ENCODE measurements around the gene RADX.

The RADX gene, protein sequence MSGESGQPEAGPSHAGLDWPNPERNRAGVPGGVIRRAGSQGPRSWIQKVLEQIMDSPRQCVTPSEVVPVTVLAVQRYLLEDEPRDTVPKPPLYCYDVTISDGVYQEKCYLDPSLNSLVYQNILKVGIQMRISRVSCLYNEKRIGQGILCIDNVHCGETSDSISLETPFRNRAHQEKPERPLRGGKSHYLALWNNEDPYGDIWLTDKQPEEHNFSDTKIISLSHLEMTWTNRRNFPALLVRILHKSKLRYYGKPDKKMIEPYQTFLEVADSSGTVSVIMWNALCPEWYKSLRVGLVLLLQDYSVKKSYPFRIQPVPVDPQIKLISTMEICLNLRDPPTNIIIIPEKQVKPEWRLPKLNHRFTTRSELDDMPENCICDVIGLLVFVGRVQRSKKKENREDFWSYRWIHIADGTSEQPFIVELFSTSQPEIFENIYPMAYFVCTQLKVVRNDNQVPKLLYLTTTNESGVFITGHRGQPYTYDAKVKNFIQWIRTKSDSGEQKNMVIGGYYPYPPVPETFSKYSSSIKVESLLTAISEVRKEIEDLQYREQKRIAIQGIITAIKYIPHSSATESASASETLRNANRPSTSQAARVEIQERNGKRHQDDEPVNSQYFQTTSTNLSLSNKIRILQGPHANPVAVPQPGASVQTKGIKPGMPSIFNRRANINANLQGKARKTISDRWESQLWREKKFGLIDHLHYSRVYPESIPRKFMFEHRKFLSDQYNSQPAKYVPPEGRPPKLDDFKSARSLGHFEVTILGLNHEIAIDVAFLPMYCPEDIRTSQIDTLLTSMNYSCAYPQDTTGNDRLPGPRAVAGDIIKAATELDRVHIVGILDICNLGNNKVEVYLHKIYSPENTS

DNA sequence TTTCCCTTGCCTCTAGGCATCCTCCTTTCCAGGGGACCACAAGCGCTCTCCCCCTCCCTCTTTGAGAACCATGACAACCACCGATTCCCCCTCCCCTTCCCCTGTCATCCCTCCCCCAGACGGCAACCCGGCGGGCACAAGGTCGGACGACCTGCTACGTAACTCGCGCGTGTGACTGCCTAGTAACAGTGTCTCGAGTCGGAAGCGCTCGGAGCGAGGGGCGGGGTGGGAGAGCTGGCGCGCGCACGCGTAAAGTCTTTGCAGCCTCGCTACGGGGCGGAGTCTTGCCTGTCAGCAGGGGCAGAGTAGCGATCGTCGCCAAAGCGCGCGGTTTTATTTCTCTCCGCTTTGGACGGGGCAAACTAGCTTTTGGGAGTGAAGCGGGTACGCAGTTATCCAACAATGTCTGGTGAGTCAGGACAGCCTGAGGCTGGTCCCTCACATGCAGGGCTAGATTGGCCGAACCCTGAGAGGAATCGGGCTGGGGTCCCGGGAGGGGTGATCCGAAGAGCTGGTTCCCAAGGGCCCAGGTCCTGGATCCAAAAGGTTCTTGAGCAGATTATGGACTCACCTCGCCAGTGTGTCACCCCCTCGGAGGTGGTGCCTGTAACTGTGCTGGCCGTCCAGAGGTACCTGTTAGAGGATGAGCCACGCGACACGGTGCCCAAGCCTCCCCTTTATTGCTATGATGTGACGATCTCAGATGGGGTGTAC, at the start of gene RADX:
Gene RADX (plus strand): TSS at position 300 of the 714 bp plus-strand sequence. CDS start 103 bp downstream, at position 403.
- no peaks in the 10 kb centered on the region for H3K9me3 ChIP-seq (ENCODE audit: control insufficient read depth, insufficient read depth, low read length)
- peak within 1 kb of the TSS; percentile 91 for H3K4me3 ChIP-seq (ENCODE audit: low read depth, low read length)
- no peaks in the 10 kb centered on the region for H3K36me3 ChIP-seq (ENCODE audit: control insufficient read depth, insufficient read depth, low read length)
- peak within 1 kb of the TSS; percentile 55 for H3K9ac ChIP-seq (ENCODE audit: low read depth, low read length)
- H3K4me1 ChIP-seq (ENCODE audit: control insufficient read depth, insufficient read depth, low read length), result peaks cover 15% of the 10 kb centered on the region
- peaks cover 22% of the 10 kb centered on the region for H3K27me3 ChIP-seq (ENCODE audit: control insufficient read depth, insufficient read depth, low read length)

GRCh38 chrX:106564986-106565385, 46.8 kb upstream of the RADX start:
- Histone ChIP-seq H3K27me3 (ENCODE audit: control insufficient read depth, insufficient read depth, low read length) (no peaks in the 10 kb centered on the region), H3K9me3 (ENCODE audit: control insufficient read depth, insufficient read depth, low read length) (no peaks in the 10 kb centered on the region), H3K36me3 (ENCODE audit: control insufficient read depth, insufficient read depth, low read length) (no peaks in the 10 kb centered on the region), H3K4me1 (ENCODE audit: control insufficient read depth, insufficient read depth, low read length) (no peaks in the 10 kb centered on the region), H3K9ac (ENCODE audit: low read depth, low read length) (no peak overlapping the region), H3K4me3 (ENCODE audit: low read depth, low read length) (no peak overlapping the region)

DNA sequence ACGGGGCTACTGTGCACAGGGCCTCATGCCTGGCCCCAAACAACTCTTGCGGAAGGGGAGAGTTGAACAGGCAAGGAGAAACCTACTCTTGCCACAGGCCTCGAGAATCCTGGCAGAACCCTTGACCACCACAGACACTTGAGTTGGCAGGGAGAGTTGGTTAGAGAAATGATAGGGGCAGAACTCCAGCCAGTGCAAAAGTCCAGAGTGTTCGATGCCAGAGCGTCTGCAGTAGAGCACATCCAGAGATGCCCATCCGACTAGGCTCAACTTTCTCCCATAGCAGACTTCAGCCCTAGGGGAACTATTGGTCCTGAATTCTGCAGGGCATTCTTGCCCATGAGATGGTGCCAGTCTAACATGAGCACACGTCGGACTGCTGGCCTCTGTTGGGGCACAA, 45.4 kb upstream of the RADX start:
- no peaks in the 10 kb centered on the region for H3K27me3 ChIP-seq (ENCODE audit: control insufficient read depth, insufficient read depth, low read length)
- no peak overlapping the region for H3K9ac ChIP-seq (ENCODE audit: low read depth, low read length)
- no peaks in the 10 kb centered on the region for H3K9me3 ChIP-seq (ENCODE audit: control insufficient read depth, insufficient read depth, low read length)
- H3K4me1 ChIP-seq (ENCODE audit: control insufficient read depth, insufficient read depth, low read length), result no peaks in the 10 kb centered on the region
- no peak overlapping the region for H3K4me3 ChIP-seq (ENCODE audit: low read depth, low read length)
- no peaks in the 10 kb centered on the region for H3K36me3 ChIP-seq (ENCODE audit: control insufficient read depth, insufficient read depth, low read length)

GRCh38 chrX:106581856-106582255, 29.9 kb upstream of the RADX start:
- Histone ChIP-seq H3K4me1 (ENCODE audit: control insufficient read depth, insufficient read depth, low read length) (no peaks in the 10 kb centered on the region), H3K9ac (ENCODE audit: low read depth, low read length) (no peak overlapping the region), H3K36me3 (ENCODE audit: control insufficient read depth, insufficient read depth, low read length) (no peaks in the 10 kb centered on the region), H3K4me3 (ENCODE audit: low read depth, low read length) (no peak overlapping the region), H3K27me3 (ENCODE audit: control insufficient read depth, insufficient read depth, low read length) (no peaks in the 10 kb centered on the region), H3K9me3 (ENCODE audit: control insufficient read depth, insufficient read depth, low read length) (peaks cover 3% of the 10 kb centered on the region)

DNA sequence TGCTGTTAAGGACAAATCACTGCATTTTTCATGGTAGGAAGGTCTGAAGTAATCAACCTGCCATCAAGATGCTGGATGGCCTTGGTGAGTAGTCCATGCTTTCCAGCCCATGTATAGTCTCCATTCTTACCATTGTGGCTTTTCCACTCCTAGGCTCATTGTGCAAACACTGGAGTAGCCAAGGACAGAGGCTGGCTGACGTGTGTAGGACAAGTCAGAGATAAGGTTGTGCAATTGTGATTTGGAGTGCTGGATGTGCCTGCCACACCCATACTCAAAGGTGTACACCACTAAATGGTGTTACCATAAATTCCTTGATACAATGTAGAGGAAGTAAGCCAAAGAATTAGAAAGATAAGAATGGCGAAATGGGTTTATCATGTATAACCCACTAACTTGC, 26.3 kb upstream of the RADX start:
- Histone ChIP-seq H3K36me3 (ENCODE audit: control insufficient read depth, insufficient read depth, low read length) (no peaks in the 10 kb centered on the region), H3K27me3 (ENCODE audit: control insufficient read depth, insufficient read depth, low read length) (no peaks in the 10 kb centered on the region)

DNA sequence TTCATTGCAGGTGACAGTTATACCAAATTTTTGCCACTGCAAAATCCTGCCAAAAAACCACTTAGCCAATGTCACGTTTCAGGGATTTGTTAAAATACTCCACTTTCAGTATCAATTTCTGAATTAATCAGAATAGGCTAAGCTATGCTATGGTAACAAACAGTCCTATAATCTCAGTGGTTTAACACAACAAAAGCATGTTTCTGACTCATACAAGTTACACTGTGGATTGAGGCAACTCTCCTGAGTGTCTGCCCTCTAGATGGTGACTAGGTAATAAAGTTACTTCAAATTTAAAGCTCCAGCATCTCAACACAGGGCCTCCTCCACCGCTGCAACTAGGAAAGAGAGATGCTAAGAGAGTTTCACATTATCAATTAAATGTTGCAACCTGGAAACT, 23.0 kb upstream of the RADX start:
- no peak overlapping the region for H3K4me3 ChIP-seq (ENCODE audit: low read depth, low read length)
- no peaks in the 10 kb centered on the region for H3K4me1 ChIP-seq (ENCODE audit: control insufficient read depth, insufficient read depth, low read length)
- no peak overlapping the region for H3K9ac ChIP-seq (ENCODE audit: low read depth, low read length)
- H3K9me3 ChIP-seq (ENCODE audit: control insufficient read depth, insufficient read depth, low read length), result no peaks in the 10 kb centered on the region
- no peaks in the 10 kb centered on the region for H3K36me3 ChIP-seq (ENCODE audit: control insufficient read depth, insufficient read depth, low read length)
- no peaks in the 10 kb centered on the region for H3K27me3 ChIP-seq (ENCODE audit: control insufficient read depth, insufficient read depth, low read length)

More for the DNA sequence above, 26.3 kb upstream of the RADX start:
- Histone ChIP-seq H3K4me1 (ENCODE audit: control insufficient read depth, insufficient read depth, low read length) (no peaks in the 10 kb centered on the region), H3K4me3 (ENCODE audit: low read depth, low read length) (no peak overlapping the region), H3K9ac (ENCODE audit: low read depth, low read length) (no peak overlapping the region), H3K9me3 (ENCODE audit: control insufficient read depth, insufficient read depth, low read length) (no peaks in the 10 kb centered on the region)

DNA sequence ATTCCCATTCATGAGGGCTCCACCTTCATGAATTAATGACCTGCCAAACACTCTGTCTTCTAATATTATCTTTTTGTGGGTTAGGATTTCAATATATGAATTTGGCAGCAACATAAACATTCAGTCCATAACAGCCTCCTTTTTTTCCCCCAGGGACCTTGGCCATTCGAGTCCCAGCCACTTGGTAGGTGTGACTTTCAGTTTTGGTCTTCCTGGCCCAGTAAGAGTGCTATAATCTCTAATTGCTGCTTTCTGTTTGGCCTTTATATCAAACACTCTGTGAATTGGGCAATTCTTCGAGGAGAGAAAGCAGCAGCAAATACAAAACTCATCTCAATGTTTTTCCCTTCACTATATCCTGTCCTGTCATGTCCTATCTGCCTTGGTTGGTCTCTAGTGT, 12.4 kb upstream of the RADX start:
- Histone ChIP-seq H3K9ac (ENCODE audit: low read depth, low read length) (no peak overlapping the region), H3K27me3 (ENCODE audit: control insufficient read depth, insufficient read depth, low read length) (no peaks in the 10 kb centered on the region), H3K4me1 (ENCODE audit: control insufficient read depth, insufficient read depth, low read length) (no peaks in the 10 kb centered on the region), H3K9me3 (ENCODE audit: control insufficient read depth, insufficient read depth, low read length) (no peaks in the 10 kb centered on the region), H3K36me3 (ENCODE audit: control insufficient read depth, insufficient read depth, low read length) (no peaks in the 10 kb centered on the region), H3K4me3 (ENCODE audit: low read depth, low read length) (no peak overlapping the region)

- Histone ChIP-seq H3K36me3 (ENCODE audit: control insufficient read depth, insufficient read depth, low read length) (no peaks in the 10 kb centered on the region), H3K9ac (ENCODE audit: low read depth, low read length) (no peak overlapping the region), H3K27me3 (ENCODE audit: control insufficient read depth, insufficient read depth, low read length) (no peaks in the 10 kb centered on the region), H3K4me1 (ENCODE audit: control insufficient read depth, insufficient read depth, low read length) (no peaks in the 10 kb centered on the region), H3K4me3 (ENCODE audit: low read depth, low read length) (no peak overlapping the region), H3K9me3 (ENCODE audit: control insufficient read depth, insufficient read depth, low read length) (no peaks in the 10 kb centered on the region)
These were observed 5.2 kb upstream of the RADX start for GRCh38 chrX:106606571-106606970.

GRCh38 chrX:106608016-106608415, 3.8 kb upstream of the RADX start:
- H3K36me3 ChIP-seq (ENCODE audit: control insufficient read depth, insufficient read depth, low read length), result no peaks in the 10 kb centered on the region
- no peak overlapping the region for H3K4me3 ChIP-seq (ENCODE audit: low read depth, low read length)
- no peak overlapping the region for H3K9ac ChIP-seq (ENCODE audit: low read depth, low read length)
- H3K9me3 ChIP-seq (ENCODE audit: control insufficient read depth, insufficient read depth, low read length), result no peaks in the 10 kb centered on the region
- H3K4me1 ChIP-seq (ENCODE audit: control insufficient read depth, insufficient read depth, low read length), result peaks cover 3% of the 10 kb centered on the region
- peaks cover 9% of the 10 kb centered on the region for H3K27me3 ChIP-seq (ENCODE audit: control insufficient read depth, insufficient read depth, low read length)

GRCh38 chrX:106611317-106611678, 480 bp upstream of the RADX start:
- H3K36me3 ChIP-seq (ENCODE audit: control insufficient read depth, insufficient read depth, low read length), result no peaks in the 10 kb centered on the region
- H3K27me3 ChIP-seq (ENCODE audit: control insufficient read depth, insufficient read depth, low read length), result peaks cover 22% of the 10 kb centered on the region
- no peaks in the 10 kb centered on the region for H3K9me3 ChIP-seq (ENCODE audit: control insufficient read depth, insufficient read depth, low read length)
- peaks cover 15% of the 10 kb centered on the region for H3K4me1 ChIP-seq (ENCODE audit: control insufficient read depth, insufficient read depth, low read length)
- H3K4me3 ChIP-seq (ENCODE audit: low read depth, low read length), result peak overlapping the region; percentile 91
- H3K9ac ChIP-seq (ENCODE audit: low read depth, low read length), result no peak overlapping the region

GRCh38 chrX:106612393-106612763, 600 bp downstream of the RADX start:
- Histone ChIP-seq H3K36me3 (ENCODE audit: control insufficient read depth, insufficient read depth, low read length) (no peaks in the 10 kb centered on the region), H3K27me3 (ENCODE audit: control insufficient read depth, insufficient read depth, low read length) (peaks cover 22% of the 10 kb centered on the region), H3K9me3 (ENCODE audit: control insufficient read depth, insufficient read depth, low read length) (no peaks in the 10 kb centered on the region), H3K4me3 (ENCODE audit: low read depth, low read length) (peak overlapping the region; percentile 91), H3K4me1 (ENCODE audit: control insufficient read depth, insufficient read depth, low read length) (peaks cover 15% of the 10 kb centered on the region), H3K9ac (ENCODE audit: low read depth, low read length) (no peak overlapping the region)

Measured in iPS-15b (cell line).